RWPE1 (cell line): ENCODE measurements around the gene MAP7D3.

Source experiments
- CTCF ChIA-PET: fragments of 350-600 bp; sonication (Branson Sonifier 250); formaldehyde crosslinking; extraction: SDS; loops from one replicate; lab custom pipeline; 2021; lab: Yijun Ruan, JAX
- POLR2A ChIA-PET: fragments of 400-600 bp; formaldehyde crosslinking; extraction: SDS; loops from one replicate; lab custom pipeline; 2020; ENCODE audit warnings: antibody characterized with exemption; ENCODE audit not compliant: low non-redundant PET; lab: Yijun Ruan, JAX
- DNase-seq: peaks from one replicate; pipeline ENCODE4 v3.0.0; 2012; ENCODE audit warnings: low spot score
- H3K27ac ChIP-seq: fragments of 450-650 bp; 2 replicates; pipeline ENCODE4 v1.5.1; 2017
- CTCF ChIP-seq: fragments of 450-650 bp; conservative IDR thresholded peaks from 2 replicates; pipeline ENCODE4 v1.5.1; 2017; ENCODE audit warnings: low read depth, mild to moderate bottlenecking

Gene MAP7D3

GRCh38 chrX:136198010-136198409 is 53.2 kb downstream of the MAP7D3 start:
- DNase-seq = no peak
- no peak overlapping the region for H3K27ac ChIP-seq
- CTCF ChIA-PET = no interaction called here
- POLR2A ChIA-PET = no interaction called here
- TF ChIP-seq CTCF = no peak

GRCh38 chrX:136196691-136197155 is 54.5 kb downstream of the MAP7D3 start:
- POLR2A ChIA-PET = no interaction called here
- H3K27ac ChIP-seq = no peak overlapping the region
- no peak for DNase-seq
- TF ChIP-seq CTCF = no peak
- CTCF ChIA-PET = no interaction called here

DNA sequence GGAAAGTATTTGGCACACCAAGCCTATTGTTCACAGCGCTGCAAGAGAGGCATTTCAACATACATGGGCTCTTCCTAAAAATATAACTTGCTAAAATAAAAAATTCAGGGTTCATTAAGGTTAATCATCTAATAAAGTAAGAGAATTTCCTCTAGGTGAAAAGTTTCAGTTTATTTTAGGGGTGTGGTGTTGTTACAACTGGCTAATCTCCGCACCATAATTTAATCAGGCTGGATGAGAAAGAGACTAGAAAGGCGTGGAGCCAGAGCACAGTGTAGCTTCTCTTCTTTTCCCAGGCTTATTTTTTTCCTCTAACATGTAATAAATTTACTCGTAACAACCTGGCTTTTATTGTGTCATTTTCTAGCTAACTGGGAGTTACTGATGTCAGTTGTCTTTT is 56.0 kb downstream of the MAP7D3 start:
- no peak for DNase-seq
- CTCF ChIA-PET = no interaction called here
- POLR2A ChIA-PET = no interaction called here
- H3K27ac ChIP-seq = no peak overlapping the region
- TF ChIP-seq CTCF = no peak

GRCh38 chrX:136194536-136194935 is 56.7 kb downstream of the MAP7D3 start:
- TF ChIP-seq CTCF = no peak
- no peak for DNase-seq
- no peak overlapping the region for H3K27ac ChIP-seq
- CTCF ChIA-PET = no interaction called here
- POLR2A ChIA-PET = no interaction called here

DNA sequence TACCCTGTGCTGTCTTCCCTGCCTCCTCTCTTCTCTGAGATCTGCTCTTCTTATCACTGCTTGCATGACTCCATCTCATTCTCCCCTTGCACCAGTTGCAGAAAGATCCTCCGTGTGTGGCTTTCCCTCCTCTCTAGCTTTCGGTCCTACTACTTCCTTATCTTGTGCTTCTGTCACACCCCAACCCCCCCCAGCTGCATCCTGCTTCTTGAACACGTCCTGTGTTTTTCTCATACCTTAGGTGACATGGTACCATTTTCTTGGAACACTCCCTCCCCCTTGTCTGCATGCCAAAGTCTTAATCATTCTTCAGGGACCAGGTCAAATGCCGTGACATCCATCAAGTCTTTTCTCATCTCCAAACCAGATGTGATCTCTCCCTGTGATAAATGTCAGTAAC is 57.4 kb downstream of the MAP7D3 start:
- ChIA-PET CTCF (interaction anchor here (0.6 kb wide), 1 partner anchor 15 kb away, joined by 3 read pairs; no protein-coding TSS in a partner anchor), POLR2A (no interaction called here)
- no peak for TF ChIP-seq CTCF
- no peak for DNase-seq
- no peak overlapping the region for H3K27ac ChIP-seq

GRCh38 chrX:136192839-136193414 is 58.3 kb downstream of the MAP7D3 start:
- no peak for TF ChIP-seq CTCF
- no peak overlapping the region for H3K27ac ChIP-seq
- no peak for DNase-seq

More at GRCh38 chrX:136192839-136193414, 58.3 kb downstream of the MAP7D3 start:
- POLR2A ChIA-PET = no interaction called here
- CTCF ChIA-PET = interaction anchor here (0.6 kb wide), 1 partner anchor 16 kb away, joined by 3 read pairs; no protein-coding TSS in a partner anchor
